Measurements from ENCODE around the gene PCDH9.

PCDH9 gene

DNA sequence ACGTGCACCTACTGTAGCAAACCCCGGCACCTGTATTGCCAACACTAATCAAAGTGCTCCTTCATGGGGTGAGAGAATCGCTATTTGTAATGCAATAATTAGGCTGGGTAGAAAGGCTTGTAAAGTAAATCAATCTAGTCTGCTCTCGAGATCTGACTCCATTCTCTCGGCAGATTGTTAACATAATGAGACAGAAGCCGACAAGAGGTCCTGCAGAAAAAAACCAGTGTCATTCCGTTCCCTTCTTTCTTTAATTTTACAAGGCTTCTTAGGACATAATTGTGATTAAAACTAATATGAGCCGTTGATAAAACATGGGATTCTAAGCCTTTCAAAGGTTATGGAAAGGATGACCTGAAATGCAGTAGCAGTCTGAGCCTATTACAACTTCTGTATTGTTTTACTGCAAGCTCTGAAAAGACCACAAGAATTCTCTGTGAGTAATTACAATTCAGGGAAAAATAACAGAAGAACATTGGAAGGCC lies 530.0 kb downstream of the PCDH9 start:
- DNase-seq, result no peak

DNA sequence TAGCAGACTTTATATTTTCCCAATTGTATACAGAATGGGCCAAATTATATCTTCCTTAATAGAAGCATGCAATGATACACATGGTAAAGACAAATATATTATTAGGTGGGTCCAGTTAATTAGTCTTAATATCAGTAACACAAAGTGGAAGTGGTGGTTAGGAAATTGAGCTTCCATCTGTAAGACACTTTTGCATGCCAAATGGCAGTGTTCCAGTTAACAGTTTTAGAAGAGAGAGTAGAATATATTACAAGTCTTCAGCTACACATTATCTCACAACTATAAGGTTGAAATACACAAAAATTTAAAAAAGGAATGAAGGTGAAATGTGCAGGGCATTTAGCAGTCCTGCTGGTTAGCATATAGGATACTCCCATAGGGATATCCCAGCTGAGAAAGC lies 536.5 kb downstream of the PCDH9 start:
- peak in 1 of 2 experiments; percentile 3 for DNase-seq

- DNase-seq, result no peak
These were observed 539.0 kb downstream of the PCDH9 start for GRCh38 chr13:66691149-66691548.

DNA sequence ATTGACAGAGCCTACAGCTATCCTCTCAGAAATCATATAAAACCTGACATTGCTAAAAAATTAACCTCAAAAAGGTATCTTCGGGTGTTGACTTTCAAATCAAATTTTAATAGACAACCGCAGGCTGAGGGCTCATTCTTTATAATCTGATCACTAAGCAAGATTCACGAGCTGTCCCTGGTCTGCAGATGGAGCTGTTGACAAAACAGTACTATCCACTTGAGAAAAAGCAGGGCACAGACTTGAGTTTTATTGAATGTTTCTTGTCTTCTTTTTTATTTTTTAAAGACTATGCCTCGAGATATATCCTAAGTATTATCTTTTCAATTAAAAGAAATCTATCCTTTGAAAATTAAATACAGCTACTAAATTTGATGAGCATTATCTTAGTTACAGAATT lies 540.5 kb downstream of the PCDH9 start:
- DNase-seq, result peak in 1 of 2 experiments; percentile 0

- DNase-seq, result no peak
These were observed 541.0 kb downstream of the PCDH9 start for GRCh38 chr13:66689037-66689619.

DNA sequence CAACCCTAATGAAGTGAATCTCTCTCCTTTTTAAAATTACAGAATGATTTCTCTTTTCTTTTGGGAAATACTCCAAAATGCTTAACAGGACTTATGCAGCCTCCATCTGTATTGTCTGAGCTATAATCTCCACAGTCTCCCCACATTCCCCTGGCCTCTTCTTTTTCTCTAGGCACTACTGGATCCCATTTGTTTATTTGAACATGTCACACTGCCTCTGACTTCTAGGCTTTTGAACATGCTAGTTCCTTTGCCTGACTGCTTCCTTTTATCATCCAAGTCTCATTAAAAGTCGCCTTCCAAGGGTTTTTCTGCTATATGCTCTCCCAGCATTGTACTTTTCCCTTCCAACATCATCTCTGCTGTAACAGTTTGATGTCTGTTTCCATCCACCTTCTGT lies 548.7 kb downstream of the PCDH9 start:
- DNase-seq, result no peak

DNA sequence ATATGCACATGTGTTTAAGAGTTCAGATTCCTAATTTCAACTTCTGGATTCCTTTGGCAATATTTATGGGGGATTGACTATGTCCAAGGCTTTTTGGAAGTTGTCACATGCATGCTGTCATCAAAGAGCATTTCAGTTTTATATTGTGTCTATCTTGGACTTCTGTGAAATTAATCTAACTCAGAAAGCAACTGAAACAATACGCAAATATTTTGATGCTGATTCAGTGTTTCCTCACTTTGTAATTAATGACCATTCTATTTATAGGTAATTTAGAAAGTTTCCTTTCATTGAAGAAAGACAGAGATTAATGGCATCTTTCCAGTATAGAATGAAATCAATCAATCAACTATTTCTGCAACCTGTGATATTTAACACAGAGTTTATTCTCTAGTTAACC lies 550.1 kb downstream of the PCDH9 start:
- no peak for DNase-seq

DNA sequence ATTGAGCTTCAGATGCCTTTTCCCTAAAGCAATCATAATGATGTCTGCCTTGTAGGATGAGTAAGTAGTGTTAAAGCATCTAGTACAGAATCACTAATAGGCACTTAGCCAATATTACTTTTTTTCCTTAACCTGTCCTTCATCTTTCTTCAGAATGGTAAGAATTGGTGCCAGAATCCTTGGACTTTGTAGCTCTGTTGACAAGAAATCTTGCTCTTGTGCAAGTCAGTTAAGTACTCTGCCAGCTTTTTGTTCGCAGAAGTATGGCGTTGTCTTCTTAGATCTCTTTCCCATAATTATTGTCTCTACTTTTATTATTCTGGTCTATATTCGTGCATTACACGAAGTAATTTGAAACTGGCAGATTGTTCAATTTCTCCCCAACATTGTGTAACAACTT lies 554.5 kb downstream of the PCDH9 start:
- no peak for DNase-seq

- DNase-seq, result no peak
These were observed 556.7 kb downstream of the PCDH9 start for GRCh38 chr13:66673401-66673800.

GRCh38 chr13:66665991-66666390 lies 564.1 kb downstream of the PCDH9 start:
- DNase-seq, result peak; percentile 41 to 62

- no peak for DNase-seq
These were observed 566.4 kb downstream of the PCDH9 start for GRCh38 chr13:66663711-66664110.

- no peak for DNase-seq
These were observed 566.9 kb downstream of the PCDH9 start for GRCh38 chr13:66663206-66663605.

- no peak for DNase-seq
These were observed 568.8 kb downstream of the PCDH9 start for GRCh38 chr13:66661336-66661735.

GRCh38 chr13:66660468-66660813 lies 569.7 kb downstream of the PCDH9 start:
- DNase-seq, result no peak

DNA sequence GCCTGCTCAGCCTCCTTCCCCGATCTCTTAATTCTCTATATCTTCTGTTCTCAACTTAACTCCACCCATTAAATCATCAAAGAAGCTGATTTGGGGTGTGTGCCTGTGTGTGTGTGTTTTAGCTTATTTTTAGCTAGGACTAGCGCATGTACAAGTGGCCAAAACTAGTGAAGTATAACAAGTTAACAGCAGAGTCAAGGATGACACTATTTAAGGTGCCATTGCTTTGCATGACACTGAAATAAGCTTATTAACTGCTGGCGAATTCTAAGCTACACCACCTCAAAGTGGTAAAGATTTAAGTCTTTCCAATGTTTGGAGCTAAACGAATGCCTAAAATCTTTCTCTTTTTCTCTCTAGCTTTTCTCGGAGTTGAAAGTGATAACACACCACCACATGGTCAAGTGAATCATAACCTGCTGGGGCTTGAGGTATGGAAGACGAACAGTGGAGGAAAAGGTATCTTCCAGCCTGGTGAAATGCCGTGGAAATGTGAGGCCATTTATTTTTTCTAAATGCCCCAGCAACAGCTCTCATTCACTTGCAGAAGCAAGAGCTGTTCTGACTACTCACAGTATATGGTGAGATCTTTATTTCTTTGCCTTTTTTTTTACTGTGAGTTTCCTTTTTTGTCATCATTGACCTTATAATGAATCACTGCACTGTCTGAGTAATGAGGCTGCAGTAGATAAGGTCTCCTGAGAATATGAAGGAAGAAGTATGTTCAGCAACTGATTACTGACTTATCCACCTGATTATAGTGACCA lies 570.3 kb downstream of the PCDH9 start:
- DNase-seq, result no peak

DNA sequence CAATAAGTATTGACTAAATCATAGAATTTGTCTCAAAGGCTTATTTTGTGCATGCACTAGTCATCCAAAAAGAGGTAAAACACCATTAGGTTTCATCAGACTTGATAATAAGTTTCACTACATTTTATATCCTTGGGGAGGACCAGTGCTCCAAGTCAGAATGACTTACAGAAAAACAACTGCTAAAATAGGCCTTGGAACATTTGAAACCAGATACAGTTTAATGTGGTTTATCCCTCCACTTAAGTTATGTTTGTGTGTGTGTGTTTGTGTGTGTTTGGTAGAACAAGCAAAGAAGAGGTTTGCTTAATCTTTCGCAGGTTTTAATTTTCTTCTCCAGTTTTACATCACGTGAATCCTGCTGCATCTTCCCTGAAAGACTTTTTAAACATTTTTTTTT lies 570.9 kb downstream of the PCDH9 start:
- DNase-seq, result no peak

GRCh38 chr13:66657165-66657881 lies 572.8 kb downstream of the PCDH9 start:
- DNase-seq, result peak; percentile 63 to 86

DNA sequence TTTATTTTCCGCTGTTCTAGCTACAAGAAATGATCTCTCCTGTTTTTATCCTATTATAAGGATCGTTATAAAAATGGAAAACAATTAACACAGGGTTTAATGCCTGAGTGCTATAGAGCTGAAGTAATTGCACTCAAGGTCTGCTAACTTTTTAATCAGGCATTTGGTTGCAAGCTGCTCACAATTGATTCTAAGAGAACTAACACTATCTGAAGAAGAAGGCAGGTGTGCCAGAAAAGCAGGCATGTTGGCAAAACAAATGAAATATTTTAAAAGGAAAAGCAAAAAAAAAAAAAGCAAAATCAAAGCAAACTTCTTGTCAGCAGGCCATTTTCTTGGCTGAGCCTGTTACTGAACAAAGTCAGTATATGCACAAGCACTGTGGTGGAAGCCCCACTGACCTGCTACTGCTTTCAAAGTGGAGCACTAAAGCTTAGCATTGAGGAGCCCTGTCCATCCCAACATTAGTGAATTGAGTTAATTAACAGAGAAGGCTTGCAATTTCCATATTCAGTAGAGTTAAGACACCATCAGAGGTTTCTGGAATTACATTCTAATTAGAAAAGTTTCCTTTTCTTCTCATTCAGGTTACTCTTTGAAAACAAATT lies 574.2 kb downstream of the PCDH9 start:
- DNase-seq, result no peak

- no peak for DNase-seq
These were observed 585.2 kb downstream of the PCDH9 start for GRCh38 chr13:66644855-66645460.

- DNase-seq, result no peak
These were observed 589.9 kb downstream of the PCDH9 start for GRCh38 chr13:66640231-66640630.

- no peak for DNase-seq
These were observed 591.1 kb downstream of the PCDH9 start for GRCh38 chr13:66639044-66639443.

GRCh38 chr13:66635526-66635925 lies 594.6 kb downstream of the PCDH9 start:
- no peak for DNase-seq

DNA sequence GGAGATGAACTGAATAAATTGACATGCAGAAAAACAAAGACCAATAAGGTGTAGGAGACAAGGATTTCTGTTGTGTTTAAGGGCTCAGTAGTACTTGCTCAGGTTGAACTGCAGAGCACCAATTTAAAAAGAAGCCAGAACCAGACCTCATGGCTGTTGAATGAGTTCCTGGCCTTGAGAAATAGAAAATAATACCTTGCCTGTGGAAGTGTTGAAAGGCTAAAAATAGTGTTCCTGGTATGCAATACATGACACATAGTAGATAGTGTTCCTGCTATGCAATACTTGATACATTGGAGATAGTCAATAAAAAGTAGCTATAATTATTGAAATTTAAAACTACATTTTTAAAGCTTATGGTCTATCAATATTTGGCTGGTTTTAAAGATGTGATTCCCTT lies 595.8 kb downstream of the PCDH9 start:
- no peak for DNase-seq
